ENCODE data around the gene RPS6KA2. TPM values are rescaled to one million over a fixed set of nuclear protein-coding genes. Genes with fewer than 3 reads are reported as not detected.

The RPS6KA2 gene
- total RNA-seq, 1 experiment from 2014 or later: 4.6 TPM

GRCh38 chr6:166449036-166449435, 178.0 kb downstream of the RPS6KA2 start:
- DNase-seq (ENCODE audit: low spot score): no peak

- DNase-seq (ENCODE audit: low spot score): no peak
Measured at GRCh38 chr6:166448432-166448831, 178.6 kb downstream of the RPS6KA2 start.

- no peak for DNase-seq (ENCODE audit: low spot score)
Measured at GRCh38 chr6:166446567-166447065, 180.4 kb downstream of the RPS6KA2 start.

GRCh38 chr6:166446146-166446545, 180.9 kb downstream of the RPS6KA2 start:
- DNase-seq (ENCODE audit: low spot score): no peak

- no peak for DNase-seq (ENCODE audit: low spot score)
Measured at GRCh38 chr6:166444446-166444845, 182.6 kb downstream of the RPS6KA2 start.

- DNase-seq (ENCODE audit: low spot score): no peak
Measured at GRCh38 chr6:166443166-166443565, 183.9 kb downstream of the RPS6KA2 start.

GRCh38 chr6:166442131-166442685, 184.8 kb downstream of the RPS6KA2 start:
- DNase-seq (ENCODE audit: low spot score): no peak

GRCh38 chr6:166441325-166442078, 185.5 kb downstream of the RPS6KA2 start:
- DNase-seq (ENCODE audit: low spot score): no peak

- DNase-seq (ENCODE audit: low spot score): no peak
Measured at GRCh38 chr6:166440729-166441128, 186.3 kb downstream of the RPS6KA2 start.

GRCh38 chr6:166440106-166440505, 186.9 kb downstream of the RPS6KA2 start:
- DNase-seq (ENCODE audit: low spot score): no peak

GRCh38 chr6:166439366-166440091, 187.5 kb downstream of the RPS6KA2 start:
- no peak for DNase-seq (ENCODE audit: low spot score)

GRCh38 chr6:166438211-166438861, 188.7 kb downstream of the RPS6KA2 start:
- DNase-seq (ENCODE audit: low spot score): no peak

- DNase-seq (ENCODE audit: low spot score): no peak
Measured at GRCh38 chr6:166437661-166438060, 189.4 kb downstream of the RPS6KA2 start.

GRCh38 chr6:166436195-166437139, 190.6 kb downstream of the RPS6KA2 start:
- DNase-seq (ENCODE audit: low spot score): no peak

- DNase-seq (ENCODE audit: low spot score): no peak
Measured at GRCh38 chr6:166435574-166435973, 191.5 kb downstream of the RPS6KA2 start.

- no peak for DNase-seq (ENCODE audit: low spot score)
Measured at GRCh38 chr6:166434336-166434735, 192.7 kb downstream of the RPS6KA2 start.

- DNase-seq (ENCODE audit: low spot score): no peak
Measured at GRCh38 chr6:166433096-166433495, 194.0 kb downstream of the RPS6KA2 start.

- DNase-seq (ENCODE audit: low spot score): no peak
Measured at GRCh38 chr6:166430269-166430668, 196.8 kb downstream of the RPS6KA2 start.

GRCh38 chr6:166424431-166424830, 202.6 kb downstream of the RPS6KA2 start:
- no peak for DNase-seq (ENCODE audit: low spot score)

- DNase-seq (ENCODE audit: low spot score): no peak
Measured at GRCh38 chr6:166423781-166424180, 203.3 kb downstream of the RPS6KA2 start.

All from H4 (cell line).